HEK293 (cell line): Measurements from ENCODE around the gene C16orf86.

Source experiments
- BCL11B ChIP-seq: fragments of 450-650 bp; formaldehyde crosslinking; IDR thresholded peaks from 2 replicates; pipeline ENCODE4 v1.5.1; 2016; ENCODE audit warnings: low read depth, missing biosample characterization, missing genetic modification characterization
- KLF9 ChIP-seq: fragments of 450-650 bp; formaldehyde crosslinking; IDR thresholded peaks from 2 replicates; pipeline ENCODE4 v1.5.1; 2016; ENCODE audit warnings: missing biosample characterization, missing genetic modification characterization, low read depth
- SP2 ChIP-seq: fragments of 450-650 bp; formaldehyde crosslinking; IDR thresholded peaks from 2 replicates; pipeline ENCODE4 v1.5.1; 2016; ENCODE audit warnings: missing biosample characterization, missing genetic modification characterization
- YY2 ChIP-seq: fragments of 450-650 bp; formaldehyde crosslinking; IDR thresholded peaks from 2 replicates; pipeline ENCODE4 v1.5.1; 2016; ENCODE audit warnings: missing biosample characterization, missing genetic modification characterization
- ZBTB20 ChIP-seq: fragments of 450-650 bp; formaldehyde crosslinking; IDR thresholded peaks from 2 replicates; pipeline ENCODE4 v1.5.1; 2016; ENCODE audit warnings: missing biosample characterization, missing genetic modification characterization
- ZBTB48 ChIP-seq: fragments of 450-650 bp; formaldehyde crosslinking; IDR thresholded peaks from 2 replicates; pipeline ENCODE4 v1.5.1; 2016; ENCODE audit warnings: missing biosample characterization, missing genetic modification characterization
- ZBTB8A ChIP-seq: fragments of 450-650 bp; formaldehyde crosslinking; IDR thresholded peaks from 2 replicates; pipeline ENCODE4 v1.5.1; 2016; ENCODE audit warnings: missing biosample characterization, missing genetic modification characterization
- ZFP41 ChIP-seq: fragments of 450-650 bp; formaldehyde crosslinking; IDR thresholded peaks from 2 replicates; pipeline ENCODE4 v1.5.1; 2016; ENCODE audit warnings: missing biosample characterization, missing genetic modification characterization, borderline replicate concordance
- ZFP69B ChIP-seq: fragments of 450-650 bp; formaldehyde crosslinking; IDR thresholded peaks from 2 replicates; pipeline ENCODE4 v1.5.1; 2016; ENCODE audit warnings: missing biosample characterization, missing genetic modification characterization
- ZNF184 ChIP-seq: fragments of 450-650 bp; IDR thresholded peaks from 2 replicates; pipeline ENCODE4 v1.5.1; 2018; ENCODE audit warnings: missing biosample characterization, mild to moderate bottlenecking, missing genetic modification characterization
- ZNF202 ChIP-seq: fragments of 450-650 bp; formaldehyde crosslinking; IDR thresholded peaks from 2 replicates; pipeline ENCODE4 v1.5.1; 2016; ENCODE audit warnings: missing biosample characterization, missing genetic modification characterization, borderline replicate concordance
- ZNF214 ChIP-seq: fragments of 450-650 bp; formaldehyde crosslinking; IDR thresholded peaks from 2 replicates; pipeline ENCODE4 v1.5.1; 2017; ENCODE audit warnings: missing biosample characterization, mild to moderate bottlenecking, missing genetic modification characterization, borderline replicate concordance
- ZNF23 ChIP-seq: fragments of 450-650 bp; formaldehyde crosslinking; IDR thresholded peaks from 2 replicates; pipeline ENCODE4 v1.5.1; 2016; ENCODE audit warnings: missing biosample characterization, missing genetic modification characterization, borderline replicate concordance
- ZNF239 ChIP-seq: fragments of 450-650 bp; formaldehyde crosslinking; IDR thresholded peaks from 2 replicates; pipeline ENCODE4 v1.5.1; 2016; ENCODE audit warnings: missing biosample characterization, missing genetic modification characterization
- ZNF274 ChIP-seq, 2 experiments: fragments of 200-500 bp in 1 of 2; fragments of 450-650 bp in 1 of 2; sonication (Bioruptor generic) in 1 of 2; formaldehyde crosslinking in 1 of 2; IDR thresholded peaks; 2 replicates each; pipeline versions ENCODE4 v1.5.1 to v1.6.1; 2014 to 2016; ENCODE audit warnings: borderline replicate concordance in 1 of 2, inconsistent platforms in 1 of 2, low read length in 1 of 2, missing biosample characterization in 1 of 2, missing genetic modification characterization in 1 of 2
- ZNF366 ChIP-seq: fragments of 450-650 bp; formaldehyde crosslinking; conservative IDR thresholded peaks from 2 replicates; pipeline ENCODE4 v1.5.1; 2016; ENCODE audit warnings: missing biosample characterization, missing genetic modification characterization
- ZNF37A ChIP-seq: fragments of 450-650 bp; IDR thresholded peaks from 2 replicates; pipeline ENCODE4 v1.5.1; 2018; ENCODE audit warnings: missing biosample characterization, missing genetic modification characterization
- ZNF433 ChIP-seq: fragments of 450-650 bp; formaldehyde crosslinking; IDR thresholded peaks from 2 replicates; pipeline ENCODE4 v1.5.1; 2016; ENCODE audit warnings: missing biosample characterization, missing genetic modification characterization, low read depth
- ZNF501 ChIP-seq: fragments of 450-650 bp; formaldehyde crosslinking; IDR thresholded peaks from 2 replicates; pipeline ENCODE4 v1.5.1; 2016; ENCODE audit warnings: missing biosample characterization, missing genetic modification characterization
- ZNF549 ChIP-seq: fragments of 450-650 bp; IDR thresholded peaks from 2 replicates; pipeline ENCODE4 v1.5.1; 2018; ENCODE audit warnings: missing biosample characterization, missing genetic modification characterization, mild to moderate bottlenecking, inconsistent platforms, moderate library complexity
- ZNF555 ChIP-seq: fragments of 450-650 bp; formaldehyde crosslinking; conservative IDR thresholded peaks from 2 replicates; pipeline ENCODE4 v1.5.1; 2017; ENCODE audit warnings: missing biosample characterization, mild to moderate bottlenecking, missing genetic modification characterization, inconsistent platforms
- ZNF670 ChIP-seq: fragments of 450-650 bp; formaldehyde crosslinking; IDR thresholded peaks from 2 replicates; pipeline ENCODE4 v1.5.1; 2016; ENCODE audit warnings: missing biosample characterization, missing genetic modification characterization, low read depth
- ZNF785 ChIP-seq: fragments of 450-650 bp; formaldehyde crosslinking; IDR thresholded peaks from 2 replicates; pipeline ENCODE4 v1.5.1; 2016; ENCODE audit warnings: missing biosample characterization, missing genetic modification characterization
- ZNF791 ChIP-seq: fragments of 450-650 bp; formaldehyde crosslinking; IDR thresholded peaks from 2 replicates; pipeline ENCODE4 v1.5.1; 2016; ENCODE audit warnings: missing biosample characterization, missing genetic modification characterization
- ZXDB ChIP-seq: fragments of 450-650 bp; formaldehyde crosslinking; IDR thresholded peaks from 2 replicates; pipeline ENCODE4 v1.5.1; 2016; ENCODE audit warnings: missing biosample characterization, missing genetic modification characterization
- TF ChIP-seq, protein P1 (sequence below): fragments of 450-650 bp; formaldehyde crosslinking; IDR thresholded peaks from 2 replicates; pipeline ENCODE4 v1.5.1; 2017; ENCODE audit warnings: missing biosample characterization, missing genetic modification characterization
- TF ChIP-seq, protein P2 (sequence below): fragments of 450-650 bp; formaldehyde crosslinking; IDR thresholded peaks from 2 replicates; pipeline ENCODE4 v1.5.1; 2016; ENCODE audit warnings: missing biosample characterization, missing genetic modification characterization, low read depth
- TF ChIP-seq, protein P3 (sequence below): fragments of 450-650 bp; formaldehyde crosslinking; IDR thresholded peaks from 2 replicates; pipeline ENCODE4; 2016; ENCODE audit warnings: missing biosample characterization, missing genetic modification characterization
- TF ChIP-seq, protein P4 (sequence below): fragments of 450-650 bp; formaldehyde crosslinking; IDR thresholded peaks from 2 replicates; pipeline ENCODE4 v1.5.1; 2016; ENCODE audit warnings: missing biosample characterization, missing genetic modification characterization

C16orf86 gene

DNA sequence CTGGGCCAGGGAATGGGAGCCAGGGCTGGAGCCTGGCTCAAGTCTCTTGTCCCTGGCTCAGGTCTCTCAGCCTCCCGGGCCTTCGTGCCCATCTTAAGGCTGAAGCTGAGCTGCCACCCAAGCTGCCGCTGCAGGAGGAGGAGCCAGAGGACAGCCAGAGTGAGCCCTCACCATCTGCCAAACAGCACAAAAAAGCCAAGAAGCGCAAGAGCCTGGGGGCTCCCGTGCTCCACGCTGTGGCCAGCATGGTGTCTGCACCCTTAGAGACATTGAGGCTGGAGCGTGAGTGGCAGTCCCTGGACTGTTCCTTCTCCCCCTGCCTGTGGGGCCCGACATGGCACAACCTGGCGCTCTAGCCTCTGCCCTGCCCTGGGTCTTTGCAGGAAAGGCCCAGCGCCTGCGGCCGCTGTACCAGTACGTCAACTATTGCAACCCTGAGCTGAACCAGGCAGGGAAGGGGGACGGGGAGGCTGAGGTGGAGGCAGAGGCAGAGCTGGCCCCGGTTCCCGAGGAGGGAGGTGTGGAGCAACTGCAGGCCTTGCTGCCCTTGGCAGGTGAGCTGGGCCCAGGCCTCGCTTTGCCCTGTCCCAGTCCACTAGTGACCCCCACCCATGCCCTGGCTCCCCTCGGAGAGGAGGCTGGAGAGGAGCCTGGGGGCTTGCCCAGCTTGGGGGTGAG lies 1.3 kb downstream of the C16orf86 start (continued):
- TF ChIP-seq ZFP69B (tag by site-specific recombination), result peak; percentile 83
- TF ChIP-seq ZNF23 (tag by site-specific recombination), result no peak
- no peak for TF ChIP-seq ZNF433 (tag by site-specific recombination)
- TF ChIP-seq ZBTB20 (tag by site-specific recombination), result peak; percentile 44; the same call in 1 of the 2 replicates
- no peak for TF ChIP-seq ZNF501 (tag by site-specific recombination)
- no peak for TF ChIP-seq ZXDB (tag by site-specific recombination)
- TF ChIP-seq ZNF549, result no peak
- peak; percentile 72 for TF ChIP-seq ZBTB8A (tag by site-specific recombination)
- no peak for TF ChIP-seq ZNF274 (IDR thresholded peaks at IDR 0.05; ENCODE audit: low read length)
- TF ChIP-seq ZNF274 (tag by site-specific recombination; IDR thresholded peaks at IDR 0.05; ENCODE audit: borderline replicate concordance), result no peak
- no peak for TF ChIP-seq ZNF214 (tag by site-specific recombination)
- TF ChIP-seq SP2 (tag by site-specific recombination), result no peak
- no peak for TF ChIP-seq BCL11B (tag by site-specific recombination)
- no peak for TF ChIP-seq ZNF366
- TF ChIP-seq, protein P1, sequence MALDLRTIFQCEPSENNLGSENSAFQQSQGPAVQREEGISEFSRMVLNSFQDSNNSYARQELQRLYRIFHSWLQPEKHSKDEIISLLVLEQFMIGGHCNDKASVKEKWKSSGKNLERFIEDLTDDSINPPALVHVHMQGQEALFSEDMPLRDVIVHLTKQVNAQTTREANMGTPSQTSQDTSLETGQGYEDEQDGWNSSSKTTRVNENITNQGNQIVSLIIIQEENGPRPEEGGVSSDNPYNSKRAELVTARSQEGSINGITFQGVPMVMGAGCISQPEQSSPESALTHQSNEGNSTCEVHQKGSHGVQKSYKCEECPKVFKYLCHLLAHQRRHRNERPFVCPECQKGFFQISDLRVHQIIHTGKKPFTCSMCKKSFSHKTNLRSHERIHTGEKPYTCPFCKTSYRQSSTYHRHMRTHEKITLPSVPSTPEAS (tag by site-specific recombination), result no peak
- no peak for TF ChIP-seq ZNF37A (tag by site-specific recombination)
- no peak for TF ChIP-seq KLF9 (tag by site-specific recombination)
- no peak for TF ChIP-seq ZFP41 (tag by site-specific recombination)
- no peak for TF ChIP-seq ZNF785
- TF ChIP-seq ZNF791 (tag by site-specific recombination), result no peak
- TF ChIP-seq ZBTB48 (tag by site-specific recombination), result peak; percentile 35; the same call in 1 of the 2 replicates
- no peak for TF ChIP-seq ZNF670
- TF ChIP-seq, protein P2, sequence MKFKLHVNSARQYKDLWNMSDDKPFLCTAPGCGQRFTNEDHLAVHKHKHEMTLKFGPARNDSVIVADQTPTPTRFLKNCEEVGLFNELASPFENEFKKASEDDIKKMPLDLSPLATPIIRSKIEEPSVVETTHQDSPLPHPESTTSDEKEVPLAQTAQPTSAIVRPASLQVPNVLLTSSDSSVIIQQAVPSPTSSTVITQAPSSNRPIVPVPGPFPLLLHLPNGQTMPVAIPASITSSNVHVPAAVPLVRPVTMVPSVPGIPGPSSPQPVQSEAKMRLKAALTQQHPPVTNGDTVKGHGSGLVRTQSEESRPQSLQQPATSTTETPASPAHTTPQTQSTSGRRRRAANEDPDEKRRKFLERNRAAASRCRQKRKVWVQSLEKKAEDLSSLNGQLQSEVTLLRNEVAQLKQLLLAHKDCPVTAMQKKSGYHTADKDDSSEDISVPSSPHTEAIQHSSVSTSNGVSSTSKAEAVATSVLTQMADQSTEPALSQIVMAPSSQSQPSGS, result no peak
- no peak for TF ChIP-seq ZNF239
- TF ChIP-seq ZNF184 (tag by site-specific recombination), result no peak
- TF ChIP-seq YY2 (tag by site-specific recombination), result no peak
- TF ChIP-seq, protein P3, sequence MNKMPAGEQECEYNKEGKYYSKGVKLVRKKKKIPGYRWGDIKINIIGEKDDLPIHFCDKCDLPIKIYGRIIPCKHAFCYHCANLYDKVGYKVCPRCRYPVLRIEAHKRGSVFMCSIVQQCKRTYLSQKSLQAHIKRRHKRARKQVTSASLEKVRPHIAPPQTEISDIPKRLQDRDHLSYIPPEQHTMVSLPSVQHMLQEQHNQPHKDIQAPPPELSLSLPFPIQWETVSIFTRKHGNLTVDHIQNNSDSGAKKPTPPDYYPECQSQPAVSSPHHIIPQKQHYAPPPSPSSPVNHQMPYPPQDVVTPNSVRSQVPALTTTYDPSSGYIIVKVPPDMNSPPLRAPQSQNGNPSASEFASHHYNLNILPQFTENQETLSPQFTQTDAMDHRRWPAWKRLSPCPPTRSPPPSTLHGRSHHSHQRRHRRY, result no peak
- no peak for TF ChIP-seq ZNF555 (tag by site-specific recombination)
- TF ChIP-seq, protein P4, sequence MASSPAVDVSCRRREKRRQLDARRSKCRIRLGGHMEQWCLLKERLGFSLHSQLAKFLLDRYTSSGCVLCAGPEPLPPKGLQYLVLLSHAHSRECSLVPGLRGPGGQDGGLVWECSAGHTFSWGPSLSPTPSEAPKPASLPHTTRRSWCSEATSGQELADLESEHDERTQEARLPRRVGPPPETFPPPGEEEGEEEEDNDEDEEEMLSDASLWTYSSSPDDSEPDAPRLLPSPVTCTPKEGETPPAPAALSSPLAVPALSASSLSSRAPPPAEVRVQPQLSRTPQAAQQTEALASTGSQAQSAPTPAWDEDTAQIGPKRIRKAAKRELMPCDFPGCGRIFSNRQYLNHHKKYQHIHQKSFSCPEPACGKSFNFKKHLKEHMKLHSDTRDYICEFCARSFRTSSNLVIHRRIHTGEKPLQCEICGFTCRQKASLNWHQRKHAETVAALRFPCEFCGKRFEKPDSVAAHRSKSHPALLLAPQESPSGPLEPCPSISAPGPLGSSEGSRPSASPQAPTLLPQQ, result peak; percentile 98
- no peak for TF ChIP-seq ZNF202 (tag by site-specific recombination)
